SJSA1 (cell line): Measurements from ENCODE around the gene METTL26. TPM values are rescaled to one million over a fixed set of nuclear protein-coding genes. Genes with fewer than 3 reads are reported as not detected.

Source experiments
- DNase-seq, 2 experiments: peaks; one replicate each; pipeline ENCODE4 v3.0.0-alpha.2; 2015 to 2020; ENCODE audit warnings: low spot score in 2 of 2, low read depth in 1 of 2
- H3K27ac ChIP-seq: fragments of 250-450 bp; sonication (Bioruptor Pico); 2 replicates; pipeline ENCODE4 v1.5.1; 2020; ENCODE audit warnings: mild to moderate bottlenecking, moderate library complexity
- H3K27me3 ChIP-seq: fragments of 250-450 bp; sonication (Bioruptor Pico); replicated peaks from 2 replicates; pipeline ENCODE4 v1.5.1; 2020; ENCODE audit warnings: mild to moderate bottlenecking, moderate library complexity
- H3K36me3 ChIP-seq: fragments of 250-450 bp; sonication (Bioruptor Pico); 2 replicates; pipeline ENCODE4 v1.5.1; 2020; ENCODE audit warnings: mild to moderate bottlenecking
- H3K4me1 ChIP-seq: fragments of 250-450 bp; sonication (Bioruptor Pico); replicated peaks from 2 replicates; pipeline ENCODE4 v1.6.1; 2021; ENCODE audit warnings: mild to moderate bottlenecking
- H3K4me3 ChIP-seq: fragments of 250-450 bp; sonication (Bioruptor Pico); 2 replicates; pipeline ENCODE4 v1.5.1; 2020; ENCODE audit warnings: mild to moderate bottlenecking
- H3K9me3 ChIP-seq: fragments of 250-450 bp; sonication (Bioruptor Pico); replicated peaks from 2 replicates; pipeline ENCODE4 v1.5.1; 2020; ENCODE audit warnings: mild to moderate bottlenecking
- total RNA-seq: library from RNA; depleted of rRNA; stranded (reverse); fragments of >200 nt; shearing (Covaris generic); gene quantifications from 2 replicates; pipeline ENCODE4 v1.2.3, GENCODE V29; 2014

METTL26 gene
- total RNA-seq, 1 experiment from 2014 or later, result 73.1 TPM

- H3K4me1 ChIP-seq, result no peaks in the 10 kb centered on the region
- H3K36me3 ChIP-seq, result peaks cover 59% of the 10 kb centered on the region
- DNase-seq, result no peak
- no peaks in the 10 kb centered on the region for H3K27me3 ChIP-seq
- H3K27ac ChIP-seq, result no peak overlapping the region
- H3K4me3 ChIP-seq, result no peak overlapping the region
- no peaks in the 10 kb centered on the region for H3K9me3 ChIP-seq
These were observed 22.8 kb upstream of the METTL26 start for GRCh38 chr16:658679-659571.

- H3K27me3 ChIP-seq, result no peaks in the 10 kb centered on the region
- no peak overlapping the region for H3K4me3 ChIP-seq
- H3K36me3 ChIP-seq, result peaks cover 70% of the 10 kb centered on the region
- DNase-seq, result no peak
- no peaks in the 10 kb centered on the region for H3K9me3 ChIP-seq
- no peaks in the 10 kb centered on the region for H3K4me1 ChIP-seq
- H3K27ac ChIP-seq, result no peak overlapping the region
These were observed 21.4 kb upstream of the METTL26 start for GRCh38 chr16:657487-657886.

GRCh38 chr16:654034-654433 is 17.9 kb upstream of the METTL26 start:
- H3K36me3 ChIP-seq, result peaks cover 73% of the 10 kb centered on the region
- H3K9me3 ChIP-seq, result no peaks in the 10 kb centered on the region
- DNase-seq, result no peak

GRCh38 chr16:652454-653305 is 16.6 kb upstream of the METTL26 start:
- peaks cover 66% of the 10 kb centered on the region for H3K36me3 ChIP-seq
- no peak for DNase-seq

More at GRCh38 chr16:654034-654433, 17.9 kb upstream of the METTL26 start:
- Histone ChIP-seq H3K4me1 (peaks cover 12% of the 10 kb centered on the region), H3K27ac (no peak overlapping the region), H3K27me3 (no peaks in the 10 kb centered on the region), H3K4me3 (no peak overlapping the region)

GRCh38 chr16:651844-652243 is 15.7 kb upstream of the METTL26 start:
- Histone ChIP-seq H3K36me3 (peaks cover 57% of the 10 kb centered on the region), H3K9me3 (no peaks in the 10 kb centered on the region), H3K4me3 (no peak overlapping the region), H3K27ac (no peak overlapping the region), H3K4me1 (peaks cover 25% of the 10 kb centered on the region), H3K27me3 (no peaks in the 10 kb centered on the region)
- no peak for DNase-seq

More at GRCh38 chr16:652454-653305, 16.6 kb upstream of the METTL26 start:
- no peak overlapping the region for H3K27ac ChIP-seq
- H3K27me3 ChIP-seq, result no peaks in the 10 kb centered on the region
- H3K9me3 ChIP-seq, result no peaks in the 10 kb centered on the region
- H3K4me3 ChIP-seq, result no peak overlapping the region
- H3K4me1 ChIP-seq, result peaks cover 25% of the 10 kb centered on the region

- H3K27me3 ChIP-seq, result peaks cover 4% of the 10 kb centered on the region
- DNase-seq, result no peak
- peaks cover 38% of the 10 kb centered on the region for H3K36me3 ChIP-seq
- peaks cover 25% of the 10 kb centered on the region for H3K4me1 ChIP-seq
- H3K4me3 ChIP-seq, result peak overlapping the region; percentile 81
- H3K9me3 ChIP-seq, result no peaks in the 10 kb centered on the region
- peak overlapping the region; percentile 75 for H3K27ac ChIP-seq
These were observed 13.5 kb upstream of the METTL26 start for GRCh38 chr16:649631-650030.

GRCh38 chr16:648781-649589 is 12.9 kb upstream of the METTL26 start, which contains the start of gene WDR90:
Gene WDR90 (plus strand): TSS chr16:649365. CDS start chr16:649417, 52 bp downstream.
- Histone ChIP-seq H3K36me3 (peaks cover 37% of the 10 kb centered on the region), H3K27ac (peak within 1 kb of the TSS; percentile 75), H3K9me3 (no peaks in the 10 kb centered on the region), H3K4me1 (peaks cover 25% of the 10 kb centered on the region), H3K27me3 (peaks cover 4% of the 10 kb centered on the region), H3K4me3 (peak within 1 kb of the TSS; percentile 81)
- DNase-seq, result peak; percentile 85 to 92

- Histone ChIP-seq H3K27ac (peak overlapping the region; percentile 75), H3K9me3 (no peaks in the 10 kb centered on the region), H3K27me3 (peaks cover 4% of the 10 kb centered on the region), H3K36me3 (peaks cover 30% of the 10 kb centered on the region), H3K4me1 (peaks cover 25% of the 10 kb centered on the region), H3K4me3 (peak overlapping the region; percentile 81)
- DNase-seq, result peak in 1 of 2 experiments; percentile 32
These were observed 12.1 kb upstream of the METTL26 start for GRCh38 chr16:648071-648780.

GRCh38 chr16:647173-647902 is 11.2 kb upstream of the METTL26 start:
- H3K4me3 ChIP-seq, result no peak overlapping the region
- no peak overlapping the region for H3K27ac ChIP-seq
- H3K36me3 ChIP-seq, result peaks cover 22% of the 10 kb centered on the region
- H3K4me1 ChIP-seq, result peaks cover 26% of the 10 kb centered on the region
- no peaks in the 10 kb centered on the region for H3K9me3 ChIP-seq
- DNase-seq, result no peak
- H3K27me3 ChIP-seq, result peaks cover 7% of the 10 kb centered on the region

GRCh38 chr16:646679-647172 is 10.6 kb upstream of the METTL26 start:
- H3K27ac ChIP-seq, result no peak overlapping the region
- peaks cover 1% of the 10 kb centered on the region for H3K9me3 ChIP-seq
- peaks cover 13% of the 10 kb centered on the region for H3K27me3 ChIP-seq
- no peak for DNase-seq
- no peak overlapping the region for H3K4me3 ChIP-seq
- H3K36me3 ChIP-seq, result peaks cover 16% of the 10 kb centered on the region
- H3K4me1 ChIP-seq, result peaks cover 32% of the 10 kb centered on the region

- peaks cover 15% of the 10 kb centered on the region for H3K27me3 ChIP-seq
- H3K4me1 ChIP-seq, result peaks cover 37% of the 10 kb centered on the region
- DNase-seq, result no peak
- no peak overlapping the region for H3K4me3 ChIP-seq
- peaks cover 14% of the 10 kb centered on the region; the same call in 1 of the 2 replicates for H3K36me3 ChIP-seq
- H3K27ac ChIP-seq, result no peak overlapping the region
- peaks cover 4% of the 10 kb centered on the region for H3K9me3 ChIP-seq
These were observed 10.0 kb upstream of the METTL26 start for GRCh38 chr16:645852-646678.
